Common myeloid progenitor, CD34-positive (primary cell): ENCODE measurements around the gene SPATA22.
"Not testable (repeated sequence)": the region's sequence is repeated elsewhere in the genome, so short reads cannot be mapped to it uniquely, and the experiment has no call there.

Source experiments
- CTCF ChIA-PET: fragments of 350-600 bp; sonication (Branson Sonifier 250); formaldehyde crosslinking; loops from one replicate; lab custom pipeline; 2021; ENCODE audit warnings: antibody characterized with exemption; lab: Charles Lee
- POLR2A ChIA-PET: fragments of 350-600 bp; sonication (Branson Sonifier 250); formaldehyde crosslinking; loops from one replicate; lab custom pipeline; 2021; ENCODE audit warnings: antibody characterized with exemption; lab: Charles Lee
- DNase-seq, 3 donors: peaks; one replicate each; pipeline versions ENCODE4 v3.0.0 to v3.0.0-alpha.2; 2013
- H3K27ac ChIP-seq, 2 experiments: 1 replicate in 1 of 2; 2 replicates in 1 of 2; pipeline ENCODE4 v1.7.0; 2013; ENCODE audit warnings: inconsistent platforms in 2 of 2, low read length in 2 of 2, mild to moderate bottlenecking in 2 of 2, low read depth in 1 of 2, moderate library complexity in 1 of 2; ENCODE audit not compliant: severe bottlenecking in 2 of 2, insufficient read depth in 1 of 2, poor library complexity in 1 of 2
- H3K27me3 ChIP-seq, 5 experiments: replicated peaks in 2 of 5; 1 replicate in 3 of 5; 2 replicates in 2 of 5; pipeline versions ENCODE4 v1.6.1 to v1.7.0; 2013; ENCODE audit warnings: low read length in 4 of 5, mild to moderate bottlenecking in 2 of 5, moderate library complexity in 2 of 5, inconsistent platforms in 1 of 5; ENCODE audit not compliant: insufficient read depth in 5 of 5, control insufficient read depth in 4 of 5
- H3K36me3 ChIP-seq, 4 experiments: 1 replicate in 2 of 4; 2 replicates in 2 of 4; pipeline versions ENCODE4 v1.6.1 to v1.7.0; 2013; ENCODE audit warnings: low read length in 3 of 4, control low read depth in 1 of 4, mild to moderate bottlenecking in 1 of 4; ENCODE audit not compliant: control insufficient read depth in 4 of 4, insufficient read depth in 4 of 4
- H3K4me1 ChIP-seq, 4 experiments: 1 replicate in 3 of 4; 2 replicates in 1 of 4; pipeline versions ENCODE4 v1.6.1 to v1.7.1; 2013; ENCODE audit warnings: low read length in 3 of 4, mild to moderate bottlenecking in 3 of 4, control low read depth in 1 of 4, inconsistent platforms in 1 of 4, moderate library complexity in 1 of 4; ENCODE audit not compliant: control insufficient read depth in 4 of 4, insufficient read depth in 4 of 4; ENCODE audit errors: control extremely low read depth in 1 of 4
- H3K4me3 ChIP-seq, 7 experiments: 1 replicate in 4 of 7; 2 replicates in 3 of 7; pipeline versions ENCODE4 v1.5.1 to v1.7.0; 2013; ENCODE audit warnings: mild to moderate bottlenecking in 7 of 7, low read length in 6 of 7, moderate library complexity in 6 of 7, inconsistent platforms in 2 of 7, low read depth in 2 of 7, control low read depth in 1 of 7; ENCODE audit not compliant: insufficient read depth in 4 of 7, control insufficient read depth in 1 of 7; ENCODE audit errors: extremely low read depth in 1 of 7
- H3K9me3 ChIP-seq, 5 experiments: 1 replicate in 4 of 5; 2 replicates in 1 of 5; pipeline versions ENCODE4 v1.6.1 to v1.7.1; 2013; ENCODE audit warnings: low read length in 4 of 5, mild to moderate bottlenecking in 2 of 5, inconsistent platforms in 1 of 5, low read depth in 1 of 5, moderate library complexity in 1 of 5; ENCODE audit not compliant: control insufficient read depth in 4 of 5, insufficient read depth in 2 of 5; ENCODE audit errors: control extremely low read depth in 1 of 5
- WGBS: methylation state at CpG from one replicate; pipeline ENCODE4 v1.1.5; 2013; ENCODE audit not compliant: insufficient coverage; 5-methylcytosine and 5-hydroxymethylcytosine counted together

The SPATA22 gene

DNA sequence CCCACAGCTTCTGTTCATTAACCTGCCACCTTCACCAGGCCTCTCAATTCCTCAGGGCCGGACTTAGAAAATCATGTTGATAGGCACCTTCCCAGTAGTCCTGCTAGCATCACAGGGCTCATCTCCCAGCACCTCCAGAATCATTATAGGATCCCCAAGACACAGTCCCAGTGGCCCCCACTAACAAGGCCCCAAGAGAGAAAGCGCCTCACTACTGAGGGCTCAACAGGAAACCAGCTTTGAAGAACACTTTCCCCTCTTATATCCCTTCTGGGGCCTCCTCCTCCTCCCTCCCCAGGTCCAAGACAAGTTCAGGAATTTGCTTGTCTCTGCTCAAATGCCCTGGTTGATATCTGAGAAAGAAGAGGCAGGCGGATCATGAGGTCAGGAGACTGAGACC, 60.5 kb downstream of the SPATA22 start, which contains the start of gene OR3A3:
OR3A3 (plus strand) TSS at position 301 of the 400 bp plus-strand sequence.
- CTCF ChIA-PET = no interaction called here
- WGBS = 80% methylated on average over 1 of the region's 3 CpGs
- POLR2A ChIA-PET = no interaction called here

DNA sequence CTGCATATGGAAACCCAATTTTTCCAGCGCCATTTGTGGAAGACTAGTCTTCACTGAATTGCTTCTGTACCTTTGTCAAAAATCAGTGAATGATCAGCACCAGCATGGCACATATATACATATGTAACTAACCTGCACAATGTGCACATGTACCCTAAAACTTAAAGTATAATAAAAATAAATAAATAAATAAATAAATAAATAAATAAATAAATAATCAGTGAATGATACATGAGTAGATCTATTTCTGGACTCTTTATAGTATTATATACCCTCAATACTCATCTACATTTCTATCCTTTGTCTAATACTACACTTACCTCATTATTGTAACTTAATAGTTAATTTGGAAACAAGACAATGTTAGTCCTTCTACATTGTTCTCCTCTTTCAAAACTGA, 67.8 kb downstream of the SPATA22 start:
- H3K36me3 ChIP-seq, H3K4me1 ChIP-seq, POLR2A ChIA-PET, H3K27me3 ChIP-seq, CTCF ChIA-PET, H3K27ac ChIP-seq, H3K9me3 ChIP-seq, H3K4me3 ChIP-seq, DNase-seq: not testable (repeated sequence)
- no CpG with 5 or more reads among the region's 1 CpG for WGBS

More for the DNA sequence above, 60.5 kb downstream of the SPATA22 start, which contains the start of gene OR3A3:
- H3K36me3 ChIP-seq = no peaks in the 10 kb centered on the region
- peaks cover 0 to 23% (median 10%) of the 10 kb centered on the region in 4 experiments for H3K4me1 ChIP-seq
- no peaks in the 10 kb centered on the region for H3K27me3 ChIP-seq
- H3K9me3 ChIP-seq = peaks cover 0 to 8% (median 0%) of the 10 kb centered on the region in 5 experiments
- H3K27ac ChIP-seq = no peak within 1 kb of the TSS
- H3K4me3 ChIP-seq = peak within 1 kb of the TSS in 2 of 7 experiments; percentile 19 to 33
- DNase-seq = no peak

DNA sequence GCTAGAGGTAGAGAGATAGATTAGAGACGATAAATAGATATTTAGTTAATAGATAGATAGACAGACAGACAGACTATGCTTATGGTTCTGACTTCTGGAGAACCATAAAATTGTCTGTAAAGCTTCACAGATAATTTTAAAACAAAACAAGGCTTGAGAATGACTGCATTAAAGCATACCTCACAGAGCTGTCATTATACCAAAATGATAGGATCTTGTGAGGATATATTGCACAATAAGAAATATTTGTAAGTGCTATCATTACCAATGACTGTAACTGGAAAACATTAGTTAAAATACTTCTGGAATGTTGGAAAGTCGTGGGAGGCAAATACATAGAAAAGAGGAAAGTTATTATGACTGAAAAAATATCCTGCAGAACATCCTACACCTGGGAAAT, 69.8 kb downstream of the SPATA22 start:
- CTCF ChIA-PET = no interaction called here

DNA sequence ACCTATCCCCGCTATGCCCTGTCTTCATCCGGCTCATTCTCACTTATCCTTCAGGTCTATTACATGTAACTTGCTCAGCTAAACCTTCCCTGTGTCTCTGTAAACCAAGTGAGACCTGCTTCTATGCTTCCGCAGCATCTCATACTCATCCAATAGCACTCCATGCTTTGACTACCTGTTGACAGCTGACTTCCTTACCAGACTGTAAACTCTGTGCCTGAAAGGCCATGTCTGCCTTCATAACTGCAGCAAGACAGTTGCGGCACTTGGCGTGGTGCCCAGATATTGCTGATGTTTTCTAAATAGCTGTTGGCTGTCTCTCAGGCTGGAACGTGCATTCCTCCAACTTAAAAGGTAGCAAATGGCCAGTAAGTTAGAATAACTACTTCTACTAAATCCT, 71.6 kb downstream of the SPATA22 start:
- 88% methylated on average over 6 of the region's 6 CpGs for WGBS
- H3K4me1 ChIP-seq = no peaks in the 10 kb centered on the region
- ChIA-PET POLR2A (no interaction called here), CTCF (no interaction called here)
- no peaks in the 10 kb centered on the region for H3K36me3 ChIP-seq
- H3K9me3 ChIP-seq = no peaks in the 10 kb centered on the region
- H3K4me3 ChIP-seq = no peak overlapping the region
- DNase-seq = peak in 1 of 3 donors; percentile 8
- H3K27me3 ChIP-seq = peaks cover 0 to 2% (median 0%) of the 10 kb centered on the region in 5 experiments
- H3K27ac ChIP-seq = no peak overlapping the region

More for the DNA sequence above, 69.8 kb downstream of the SPATA22 start:
- H3K4me1 ChIP-seq = no peaks in the 10 kb centered on the region
- no peaks in the 10 kb centered on the region for H3K36me3 ChIP-seq
- POLR2A ChIA-PET = no interaction called here
- H3K27me3 ChIP-seq = peaks cover 0 to 2% (median 0%) of the 10 kb centered on the region in 5 experiments
- WGBS = no CpG with 5 or more reads among the region's 2 CpGs
- no peaks in the 10 kb centered on the region for H3K9me3 ChIP-seq
- no peak overlapping the region for H3K4me3 ChIP-seq
- H3K27ac ChIP-seq = no peak overlapping the region
- no peak for DNase-seq

DNA sequence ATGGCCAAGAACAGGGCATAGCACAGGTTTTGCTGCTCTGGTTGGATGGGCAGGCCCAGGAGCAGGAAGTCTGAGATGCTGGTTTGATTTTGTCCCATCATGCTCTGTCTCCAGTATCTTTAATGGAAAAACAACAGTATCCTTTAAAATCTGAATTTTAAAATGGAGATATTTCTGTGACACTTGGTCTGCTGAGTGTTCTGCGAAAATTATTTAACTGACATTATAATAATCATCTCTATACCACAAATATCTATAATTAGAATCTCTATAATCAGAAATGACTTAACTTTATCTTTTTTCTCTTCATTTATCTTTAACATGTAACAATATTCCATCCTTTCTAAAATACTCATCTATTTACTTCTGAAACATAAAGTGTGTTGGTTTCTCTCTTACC, 73.3 kb downstream of the SPATA22 start, which contains the start of gene OR1E1:
OR1E1 (minus strand) TSS at position 101 of the 400 bp plus-strand sequence; CDS start at position 101, 0 bp downstream.
- POLR2A ChIA-PET = no interaction called here
- H3K27me3 ChIP-seq = peaks cover 0 to 2% (median 0%) of the 10 kb centered on the region in 5 experiments
- no peak within 1 kb of the TSS for H3K4me3 ChIP-seq
- H3K4me1 ChIP-seq = no peaks in the 10 kb centered on the region
- no peak within 1 kb of the TSS for H3K27ac ChIP-seq
- WGBS = no CpG with 5 or more reads among the region's 1 CpG
- CTCF ChIA-PET = no interaction called here
- H3K9me3 ChIP-seq = no peaks in the 10 kb centered on the region
- DNase-seq = no peak
- no peaks in the 10 kb centered on the region for H3K36me3 ChIP-seq

DNA sequence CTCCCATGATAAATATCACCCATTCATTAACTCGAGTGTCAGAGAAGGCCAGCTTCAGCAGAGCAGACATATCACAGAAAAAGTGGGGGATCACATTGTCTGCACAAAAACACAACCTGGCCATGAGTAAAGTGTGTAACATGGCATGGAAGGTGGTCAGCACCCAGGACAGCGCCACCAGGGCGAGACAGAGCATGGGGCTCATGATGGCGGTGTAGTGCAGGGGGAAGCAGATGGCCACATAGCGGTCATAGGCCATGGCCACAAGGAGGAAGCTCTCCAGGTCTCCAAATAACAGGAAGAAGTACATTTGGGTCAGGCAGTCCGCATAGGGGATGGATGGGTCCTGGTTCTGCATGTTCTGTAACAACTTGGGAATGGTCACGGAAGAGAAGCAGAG, 73.8 kb downstream of the SPATA22 start:
- H3K4me3 ChIP-seq, H3K4me1 ChIP-seq, CTCF ChIA-PET, H3K9me3 ChIP-seq, H3K27me3 ChIP-seq, H3K36me3 ChIP-seq, H3K27ac ChIP-seq, POLR2A ChIA-PET: not testable (repeated sequence)
- WGBS = 44% methylated on average over 6 of the region's 7 CpGs
- peak; percentile 7 to 71 (median 62) for DNase-seq
